Smooth muscle cell of the brain vasculature (primary cell): ENCODE measurements around the gene RELA.
"Not testable (repeated sequence)": the region's sequence is repeated elsewhere in the genome, so short reads cannot be mapped to it uniquely, and the experiment has no call there.

Source experiments
- DNase-seq: peaks from one replicate; pipeline ENCODE4 v3.0.0-alpha.2; 2012; ENCODE audit warnings: low read depth, low spot score

RELA gene

DNA sequence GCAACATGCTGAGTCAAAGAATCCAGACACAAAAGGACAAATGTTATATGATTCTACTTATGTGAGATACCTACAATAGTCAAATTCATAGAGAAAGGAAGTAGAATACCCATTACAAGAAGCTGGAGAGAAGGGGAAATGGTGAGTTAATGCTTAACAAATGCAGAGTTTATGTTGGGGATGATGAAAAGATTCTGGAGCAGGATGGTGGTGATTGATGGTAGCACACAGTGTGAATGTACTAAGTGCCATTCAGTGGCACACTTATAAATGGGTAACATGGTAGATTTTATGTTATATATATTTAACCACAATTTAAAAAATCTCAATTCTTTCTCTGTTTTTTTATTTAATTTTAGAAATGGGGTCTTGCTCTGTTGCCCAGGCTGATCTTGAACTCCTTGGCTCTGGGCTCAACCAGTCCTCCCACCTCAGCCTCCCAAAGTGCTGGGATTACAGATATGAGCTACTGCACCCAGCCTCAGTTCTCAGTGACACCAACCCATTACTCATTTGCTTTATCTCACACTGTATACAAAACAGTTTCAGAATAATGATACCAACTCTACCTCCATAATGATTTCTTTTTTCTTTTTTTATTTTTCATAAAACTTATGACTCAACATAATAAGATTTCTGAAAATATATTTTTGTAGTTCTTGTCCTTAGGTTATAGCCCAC is 9.6 kb upstream of the RELA start:
- DNase-seq: no peak

DNA sequence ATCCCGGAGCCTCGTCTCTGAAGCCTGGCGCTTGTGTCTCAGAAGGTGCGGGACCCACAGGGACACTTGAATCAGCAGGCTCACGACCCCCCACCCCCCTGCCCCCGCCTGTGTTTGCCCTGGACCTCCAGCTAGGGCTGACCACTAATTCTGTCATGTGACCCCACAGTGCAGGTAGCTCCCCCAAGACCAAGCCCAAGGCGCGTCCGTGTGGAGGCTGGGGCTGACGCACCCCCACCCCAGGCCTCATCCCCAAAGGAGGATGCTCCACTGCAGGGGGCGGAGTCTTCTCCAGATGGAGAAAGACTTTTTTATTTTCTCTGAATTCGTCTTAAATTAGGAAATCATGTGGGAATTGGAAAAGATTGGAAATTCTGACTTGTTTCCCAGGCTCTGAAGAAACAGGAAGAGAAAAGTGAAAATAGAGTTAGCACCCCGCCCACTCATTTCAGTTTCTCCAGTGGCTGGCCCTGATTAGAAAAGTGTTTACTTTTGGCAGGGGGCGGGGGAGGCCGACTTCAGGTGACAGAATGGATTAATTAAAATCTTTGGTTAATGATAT is 1.0 kb upstream of the RELA start:
- no peak for DNase-seq

DNA sequence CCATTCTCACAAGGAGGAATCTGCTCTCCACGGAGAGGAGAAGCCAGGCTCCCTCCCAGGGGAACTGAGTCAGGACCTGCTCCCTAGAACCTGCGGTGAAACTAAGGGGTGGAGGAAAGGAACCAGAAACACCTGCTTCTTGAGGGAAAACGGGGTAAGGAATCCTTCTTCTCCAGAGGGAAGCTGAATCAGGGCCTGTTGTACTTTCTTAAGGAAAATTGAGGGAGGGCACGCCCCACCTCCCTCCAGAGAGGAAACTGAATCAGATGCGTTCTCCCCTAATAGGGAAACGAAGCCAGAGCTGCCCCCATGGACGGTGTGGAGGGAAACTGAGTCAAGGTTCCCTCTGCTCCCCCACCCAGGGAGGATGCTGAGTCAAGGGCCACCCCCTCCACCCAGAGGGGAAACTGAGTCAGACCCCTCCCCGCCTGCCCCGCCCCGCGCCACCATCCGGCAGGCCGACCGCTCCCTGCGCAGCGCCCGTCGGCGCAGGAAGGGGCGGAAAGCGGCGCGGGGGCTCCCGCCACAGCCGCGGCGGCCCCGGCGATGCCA is 393 bp downstream of the RELA start:
- DNase-seq: no peak

DNA sequence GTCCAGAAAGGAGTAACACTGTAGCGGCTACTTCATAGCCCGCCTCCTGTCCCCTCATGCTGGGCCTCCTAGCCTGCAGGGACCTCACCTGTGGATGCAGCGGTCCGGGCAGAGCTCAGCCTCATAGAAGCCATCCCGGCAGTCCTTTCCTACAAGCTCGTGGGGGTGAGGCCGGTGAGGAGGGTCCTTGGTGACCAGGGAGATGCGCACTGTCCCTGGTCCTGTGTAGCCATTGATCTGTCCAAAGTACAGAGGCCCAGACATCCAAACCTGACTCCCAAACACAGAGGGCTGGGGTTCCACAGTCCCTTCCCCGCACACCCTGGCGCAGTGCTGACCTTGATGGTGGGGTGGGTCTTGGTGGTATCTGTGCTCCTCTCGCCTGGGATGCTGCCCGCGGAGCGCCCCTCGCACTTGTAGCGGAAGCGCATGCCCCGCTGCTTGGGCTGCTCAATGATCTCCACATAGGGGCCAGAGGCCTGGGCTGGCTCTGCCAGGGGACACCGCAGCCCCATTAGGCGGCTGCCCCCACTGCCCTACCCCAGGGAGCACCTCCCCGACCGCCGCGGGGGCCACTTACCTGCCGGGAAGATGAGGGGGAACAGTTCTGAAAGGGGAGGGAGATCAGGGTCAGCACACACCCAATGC is 993 bp downstream of the RELA start:
- DNase-seq: no peak

DNA sequence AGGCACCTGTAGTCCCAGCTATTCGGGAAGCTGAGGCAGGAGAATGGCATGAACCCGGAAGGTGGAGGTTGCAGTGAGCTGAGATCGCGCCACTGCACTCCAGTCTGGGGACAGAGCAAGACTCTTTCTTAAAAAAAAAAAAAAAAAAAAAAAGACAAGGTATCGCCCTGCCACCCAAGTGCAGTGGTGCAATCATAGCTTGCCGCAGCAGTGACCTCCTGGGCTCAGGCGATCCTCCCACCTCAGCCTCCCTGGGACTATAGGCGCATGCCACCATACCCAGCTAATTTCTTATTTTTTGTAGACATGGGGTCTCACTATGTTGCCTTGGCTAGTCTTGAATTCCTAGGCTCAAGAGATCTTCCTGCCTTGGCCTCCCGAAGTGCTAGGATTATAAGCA is 1.8 kb downstream of the RELA start:
- not testable (repeated sequence) for DNase-seq

DNA sequence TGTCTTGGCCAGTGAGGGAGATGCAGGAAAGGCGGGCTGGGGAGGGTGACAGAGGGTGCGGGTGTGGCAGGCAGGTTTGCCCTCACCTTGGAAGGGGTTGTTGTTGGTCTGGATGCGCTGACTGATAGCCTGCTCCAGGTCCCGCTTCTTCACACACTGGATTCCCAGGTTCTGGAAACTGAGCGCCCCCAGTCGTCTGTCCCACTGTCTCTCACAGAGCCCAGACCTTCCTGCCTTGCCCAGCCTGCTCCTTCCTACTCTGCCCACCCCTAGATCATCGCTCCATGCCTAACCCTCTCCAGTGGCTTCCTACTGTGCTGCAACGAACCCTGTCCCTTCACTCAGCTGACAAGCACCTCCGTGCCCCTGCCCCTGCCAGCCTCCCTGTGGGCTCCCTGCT is 2.7 kb downstream of the RELA start:
- DNase-seq: no peak

DNA sequence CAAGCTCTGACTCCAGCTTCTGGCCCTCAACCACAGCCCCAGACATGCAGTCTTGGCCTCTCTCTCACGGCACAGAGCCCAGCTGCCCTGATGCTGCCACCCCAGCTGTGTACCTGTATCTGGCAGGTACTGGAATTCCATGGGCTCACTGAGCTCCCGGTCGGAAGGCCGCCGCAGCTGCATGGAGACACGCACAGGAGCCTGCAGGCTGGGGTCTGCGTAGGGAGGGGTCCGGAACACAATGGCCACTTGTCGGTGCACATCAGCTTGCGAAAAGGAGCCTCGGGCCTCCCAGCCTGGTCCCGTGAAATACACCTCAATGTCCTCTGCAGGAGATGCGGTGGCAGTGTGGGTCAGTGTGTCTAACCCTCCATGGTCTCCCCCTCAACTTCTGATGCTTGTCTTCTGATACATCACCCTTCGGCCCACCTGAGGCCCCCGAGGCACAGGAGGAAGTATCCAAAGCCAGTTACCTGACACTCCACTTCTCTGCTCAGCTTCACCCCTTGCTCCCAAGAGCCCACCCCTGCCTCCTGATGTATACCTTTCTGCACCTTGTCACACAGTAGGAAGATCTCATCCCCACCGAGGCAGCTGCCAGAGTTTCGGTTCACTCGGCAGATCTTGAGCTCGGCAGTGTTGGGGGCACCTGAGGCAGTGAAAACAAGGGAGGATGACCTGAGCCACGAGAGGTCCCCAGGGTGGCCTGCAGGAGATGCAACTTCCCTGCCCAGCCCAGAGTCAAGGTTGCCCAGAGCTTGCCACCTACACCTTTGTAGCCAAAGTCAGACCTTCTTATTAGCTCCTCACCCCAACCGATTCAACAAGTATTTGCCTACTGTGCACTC is 4.3 kb downstream of the RELA start:
- DNase-seq: no peak

DNA sequence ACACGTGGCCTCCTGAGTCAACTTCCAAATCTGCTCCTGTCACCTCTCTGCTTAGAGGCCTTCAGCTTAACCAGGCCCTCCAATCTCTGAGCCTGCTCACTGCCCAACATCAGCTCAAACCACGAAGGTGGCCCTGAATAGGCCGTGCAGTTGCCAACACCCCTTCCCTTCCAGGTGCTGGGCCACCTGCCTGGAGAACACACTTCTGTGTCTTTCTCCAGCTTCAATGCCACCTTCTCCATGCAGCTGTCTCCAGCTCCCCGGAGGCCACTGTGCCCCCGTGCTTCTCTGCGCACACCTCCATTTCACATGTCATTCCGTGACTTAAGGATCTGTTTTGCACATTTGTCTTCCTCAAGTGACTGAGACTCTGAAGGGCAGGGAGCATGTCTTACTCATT is 5.3 kb downstream of the RELA start:
- no peak for DNase-seq

DNA sequence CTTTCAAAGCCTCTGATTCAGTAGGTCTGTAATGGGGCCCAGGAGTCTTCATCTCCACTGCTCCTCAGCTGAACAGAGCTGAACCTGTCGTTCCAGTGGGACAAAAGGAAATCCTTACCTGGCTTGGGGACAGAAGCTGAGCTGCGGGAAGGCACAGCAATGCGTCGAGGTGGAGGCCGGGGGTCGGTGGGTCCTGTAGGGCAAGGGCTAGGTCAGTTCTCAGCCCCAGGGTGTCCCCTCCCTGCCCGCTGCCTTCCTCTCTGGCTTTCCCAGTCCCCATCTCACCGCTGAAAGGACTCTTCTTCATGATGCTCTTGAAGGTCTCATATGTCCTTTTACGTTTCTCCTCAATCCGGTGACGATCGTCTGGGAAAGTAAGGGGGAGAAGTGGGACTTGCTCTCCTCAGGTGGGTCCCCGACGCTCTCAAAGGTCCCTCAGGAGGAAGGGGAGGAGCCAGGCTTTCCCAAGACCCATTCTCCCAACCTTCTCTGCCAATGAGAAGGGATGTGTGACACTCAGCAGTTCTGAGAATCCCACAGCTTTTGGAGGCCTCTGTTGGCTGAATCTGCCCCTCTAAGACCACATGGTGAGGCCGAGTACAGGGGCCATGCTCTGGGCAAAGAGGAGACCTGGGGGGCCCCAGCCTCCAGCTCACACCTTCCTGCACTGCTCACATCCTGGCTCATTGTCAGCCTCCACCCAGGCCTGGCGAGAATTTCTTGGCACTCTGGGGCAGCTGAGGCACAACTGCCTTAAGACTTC is 7.0 kb downstream of the RELA start:
- no peak for DNase-seq

DNA sequence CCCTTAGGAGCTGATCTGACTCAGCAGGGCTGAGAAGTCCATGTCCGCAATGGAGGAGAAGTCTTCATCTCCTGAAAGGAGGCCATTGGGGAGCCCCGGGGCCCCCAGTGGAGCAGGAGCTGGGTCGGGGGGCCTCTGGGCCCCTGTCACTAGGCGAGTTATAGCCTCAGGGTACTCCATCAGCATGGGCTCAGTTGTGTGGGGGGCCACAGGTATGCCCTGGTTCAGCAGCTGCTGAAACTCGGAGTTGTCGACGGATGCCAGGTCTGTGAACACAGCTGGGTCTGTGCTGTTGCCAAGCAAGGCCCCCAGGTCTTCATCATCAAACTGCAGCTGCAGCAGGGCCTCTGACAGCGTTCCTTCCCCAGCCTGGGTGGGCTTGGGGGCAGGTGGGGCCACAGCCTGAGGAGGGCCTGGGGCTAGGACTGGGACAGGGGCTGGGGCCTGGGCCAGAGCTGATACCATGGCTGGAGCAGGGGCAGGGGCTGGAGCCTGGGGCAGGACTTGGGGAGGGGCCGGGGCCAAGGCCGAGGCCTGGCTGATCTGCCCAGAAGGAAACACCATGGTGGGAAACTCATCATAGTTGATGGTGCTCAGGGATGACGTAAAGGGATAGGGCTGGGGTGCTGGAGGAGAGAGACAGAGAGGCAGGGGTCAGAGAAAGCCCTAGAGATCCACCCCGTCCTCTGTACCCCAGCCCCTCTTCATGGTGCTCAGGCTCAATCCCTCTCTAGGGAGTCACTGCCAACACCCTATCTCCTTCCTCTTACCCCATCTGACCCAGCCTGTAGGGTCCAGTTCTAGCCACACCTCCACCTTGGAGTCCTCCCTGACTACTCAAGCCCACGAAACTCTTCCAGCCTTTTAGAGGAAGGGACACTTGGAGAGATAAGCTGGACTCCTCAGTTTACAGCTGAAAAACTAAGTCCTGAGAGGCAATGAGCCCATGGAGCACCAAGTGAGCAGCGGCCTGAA is 8.1 kb downstream of the RELA start:
- DNase-seq: no peak

DNA sequence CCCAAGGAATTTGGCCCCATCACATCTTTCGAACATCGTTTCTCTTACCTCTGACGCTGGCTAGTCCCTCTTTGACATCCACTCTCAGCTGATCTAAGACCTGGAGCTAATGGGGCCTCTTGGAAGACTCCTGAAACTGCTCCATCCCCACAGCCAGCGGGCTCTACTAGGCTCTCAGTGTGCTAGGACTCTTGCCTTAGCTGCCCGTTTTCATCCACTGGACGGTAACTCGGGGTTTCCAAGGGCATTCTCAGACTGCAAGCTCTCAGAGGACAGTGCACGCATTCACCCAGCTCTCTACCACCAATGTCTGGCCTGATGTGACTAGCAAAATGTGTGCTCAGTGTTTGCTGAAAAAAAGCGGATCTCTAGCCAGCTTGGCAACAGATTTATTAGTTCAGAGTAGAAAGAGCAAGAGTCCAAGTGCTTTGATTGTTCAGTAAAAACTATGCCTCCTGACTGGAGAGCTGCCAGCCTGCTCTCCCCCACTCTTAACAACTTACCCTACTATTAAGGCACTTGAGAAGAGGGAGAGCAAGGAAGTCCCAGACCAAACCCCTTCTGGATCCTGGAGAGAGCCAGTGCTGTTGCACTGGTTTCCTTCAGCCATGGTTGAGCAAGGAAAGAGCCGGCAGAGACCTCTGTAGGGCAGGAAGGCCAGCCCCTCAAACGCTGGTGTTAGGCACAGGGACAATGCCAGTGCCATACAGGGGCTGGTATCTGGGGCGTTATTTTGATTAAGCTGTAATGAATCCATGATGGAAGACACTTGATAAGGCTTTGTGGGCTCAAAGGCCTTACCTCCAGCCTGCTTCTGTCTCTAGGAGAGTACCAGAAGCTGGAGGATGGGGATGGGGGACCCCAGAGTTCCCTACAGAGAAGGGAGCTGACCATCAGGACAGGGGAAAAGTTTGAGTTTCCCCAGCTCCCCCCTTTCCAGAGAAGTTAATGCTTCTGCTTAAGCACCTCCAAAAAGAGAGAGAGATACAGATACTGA is 9.2 kb downstream of the RELA start:
- DNase-seq: no peak

DNA sequence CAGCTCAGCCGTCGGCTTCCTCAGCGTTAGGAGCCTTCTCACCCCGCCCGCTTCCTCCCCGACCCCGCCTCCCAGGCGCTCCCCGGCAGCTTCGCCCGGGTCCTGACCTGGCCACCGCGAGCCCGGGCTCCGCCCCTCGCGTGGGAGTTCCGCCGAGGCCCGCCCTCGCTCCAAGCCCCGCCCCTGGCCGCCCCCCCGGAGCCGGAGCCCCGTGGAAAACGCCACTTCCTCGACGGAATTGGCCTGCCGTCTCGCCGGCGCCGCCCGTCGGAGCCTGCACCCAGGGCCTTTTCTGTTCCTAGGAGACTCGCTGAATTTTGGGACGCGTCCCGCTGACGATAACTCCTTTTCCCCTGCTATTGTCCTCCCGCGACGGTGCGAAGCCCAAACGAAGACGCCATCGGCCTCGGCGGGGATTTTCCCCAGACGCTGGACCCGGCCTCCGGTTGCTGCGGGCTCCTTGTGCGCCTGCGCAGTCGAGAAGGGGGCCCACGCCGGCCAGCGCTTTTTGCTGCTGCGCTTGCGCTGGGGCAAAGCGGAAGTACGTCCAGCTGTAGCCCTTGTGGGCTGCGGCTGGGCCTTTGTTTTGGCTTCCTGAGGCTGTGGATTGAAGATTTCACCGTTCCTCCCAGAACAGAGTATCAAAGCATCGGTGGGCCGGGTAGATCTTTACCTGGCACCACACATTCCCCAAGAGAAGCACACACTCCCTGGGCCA is 10.0 kb downstream of the RELA start:
- DNase-seq: peak; percentile 82

DNA sequence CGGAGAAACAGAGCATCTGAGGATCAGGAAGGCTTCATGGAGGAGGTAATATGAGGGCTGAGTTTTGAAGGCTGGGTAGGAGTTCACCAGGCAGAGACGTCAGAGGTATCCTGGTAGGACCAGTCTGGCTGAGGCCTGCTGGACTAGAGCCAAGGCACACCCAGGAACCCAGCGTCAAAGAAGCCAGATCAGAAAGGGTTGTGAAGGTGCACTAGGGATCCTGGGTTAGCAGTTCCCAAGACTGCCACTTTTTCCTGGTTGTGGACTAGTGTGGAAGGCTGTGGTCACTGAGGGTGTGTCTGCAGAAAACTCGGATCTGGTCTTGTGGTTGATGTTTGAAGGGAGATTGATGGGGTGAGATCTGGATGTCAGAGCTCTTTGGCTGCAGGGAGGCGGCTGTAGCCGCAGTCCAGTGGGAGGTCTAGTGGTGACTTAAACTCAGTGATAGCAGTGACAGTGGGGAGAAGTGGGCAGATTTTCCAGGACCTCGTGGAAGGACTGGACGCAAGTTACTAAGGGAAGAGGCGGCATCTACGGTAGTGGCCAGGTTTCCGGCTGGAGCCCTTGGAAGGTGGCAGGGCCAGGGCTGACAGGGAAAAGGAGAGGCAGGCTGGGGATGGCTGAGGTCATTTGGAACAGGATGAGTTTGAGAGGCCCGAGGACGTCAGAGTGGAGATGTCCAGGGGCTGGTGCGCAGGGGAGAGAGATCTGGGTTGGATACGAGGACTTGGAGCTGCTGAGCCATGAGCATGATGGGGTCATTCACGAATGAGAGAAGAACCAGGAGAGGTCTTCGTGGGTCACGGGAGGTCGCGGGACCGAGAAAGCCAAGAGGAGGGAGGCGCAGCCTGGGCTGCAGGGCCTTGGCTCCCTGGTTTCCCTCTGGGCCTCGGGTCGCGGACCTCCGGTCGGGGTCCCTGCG is 10.9 kb downstream of the RELA start:
- no peak for DNase-seq

DNA sequence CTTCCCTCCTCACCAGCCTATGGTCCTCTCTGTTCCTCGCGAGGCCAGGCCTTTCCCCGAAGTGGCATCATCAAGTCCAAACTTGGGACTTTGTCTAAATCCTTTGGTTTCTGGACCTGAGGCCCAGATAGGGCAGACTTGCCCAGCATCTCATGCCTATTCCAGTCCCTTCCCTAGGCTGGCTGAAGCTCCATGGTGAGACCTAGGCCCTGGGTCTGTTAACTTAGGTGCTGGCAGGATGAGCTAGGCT is 11.5 kb downstream of the RELA start:
- DNase-seq: no peak

DNA sequence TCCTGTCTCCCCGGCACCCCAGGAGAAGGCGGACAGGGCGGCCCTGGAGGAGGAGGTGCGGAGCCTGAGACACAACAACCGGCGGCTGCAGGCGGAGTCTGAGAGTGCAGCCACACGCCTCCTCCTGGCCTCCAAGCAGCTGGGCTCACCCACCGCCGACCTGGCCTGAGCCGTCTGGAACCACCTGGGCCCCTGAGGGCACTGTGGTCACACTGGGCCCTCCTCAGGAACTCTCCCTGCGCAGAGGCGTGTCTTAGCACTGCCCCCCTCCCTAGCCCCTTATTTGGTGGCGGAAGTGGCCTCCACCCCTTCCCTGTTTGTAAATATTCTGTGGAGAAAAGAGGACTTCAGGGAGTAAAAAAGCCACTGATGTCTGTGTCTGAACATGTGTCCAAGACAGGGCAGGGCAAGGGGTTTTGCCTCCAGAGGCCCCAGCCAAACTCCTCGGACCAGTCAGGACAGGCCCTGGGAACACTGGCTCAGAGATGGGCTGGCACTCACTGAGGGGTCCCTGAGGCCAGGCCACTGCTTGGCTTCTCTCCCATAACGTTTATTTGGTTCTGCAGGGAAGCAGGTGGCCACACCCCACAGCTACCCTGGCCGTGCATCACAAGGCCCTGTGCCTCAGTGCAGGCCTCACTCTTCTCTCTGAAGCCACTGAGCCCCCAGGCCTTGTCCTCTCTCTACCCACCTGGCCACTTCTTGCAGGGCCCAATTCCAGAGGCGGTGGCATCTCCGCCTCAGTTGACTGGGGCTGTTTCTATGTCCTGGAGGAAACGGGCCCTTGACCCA is 12.0 kb downstream of the RELA start:
- DNase-seq: no peak

DNA sequence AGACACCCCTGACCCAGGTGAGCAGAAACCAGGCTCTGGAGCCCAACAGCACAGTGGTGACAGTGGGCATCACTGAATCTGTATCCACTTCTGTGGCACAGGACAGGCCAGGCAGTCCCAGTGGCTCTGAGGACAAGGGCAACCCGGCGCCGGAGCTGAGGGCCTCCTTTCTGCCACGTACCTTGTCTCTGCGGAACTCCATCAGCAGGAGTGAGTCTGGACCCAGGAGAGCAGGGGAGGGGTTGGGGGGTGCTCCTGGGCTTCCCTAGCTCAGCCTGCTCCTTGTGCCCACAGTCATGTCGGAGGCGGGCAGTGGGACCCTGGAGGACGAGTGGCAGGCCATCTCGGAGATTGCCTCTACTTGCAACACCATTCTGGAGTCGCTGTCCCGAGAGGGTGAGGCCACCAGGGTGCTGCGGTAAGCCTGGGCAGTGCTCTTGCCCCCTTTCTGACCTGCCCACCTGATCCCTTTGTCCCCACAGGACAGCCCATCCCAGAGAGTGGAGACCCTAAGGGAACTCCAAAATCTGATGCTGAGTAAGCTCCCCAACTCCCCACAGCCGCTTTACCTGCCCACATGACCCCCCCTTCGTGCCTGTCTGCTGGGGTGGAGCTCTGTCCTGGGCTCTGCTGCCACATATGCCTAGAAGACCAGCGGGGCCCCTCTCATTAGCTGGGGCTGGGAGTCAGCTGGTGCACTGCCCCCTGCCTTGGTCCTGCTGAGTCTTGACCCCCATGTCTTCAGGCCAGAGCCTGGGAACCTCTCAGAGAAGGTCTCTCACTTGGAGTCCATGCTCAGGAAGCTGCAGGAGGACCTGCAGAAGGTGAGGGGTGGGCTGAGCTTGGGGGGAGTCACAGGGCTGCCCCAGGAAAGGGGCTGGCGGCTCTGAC is 12.8 kb downstream of the RELA start:
- DNase-seq: no peak
